ENCODE results near the gene MEGF11. TPM values are rescaled to one million over a fixed set of nuclear protein-coding genes. Genes with fewer than 3 reads are reported as not detected.

The MEGF11 gene
- total RNA-seq, 2 experiments from 2014 or later, result not detected

DNA sequence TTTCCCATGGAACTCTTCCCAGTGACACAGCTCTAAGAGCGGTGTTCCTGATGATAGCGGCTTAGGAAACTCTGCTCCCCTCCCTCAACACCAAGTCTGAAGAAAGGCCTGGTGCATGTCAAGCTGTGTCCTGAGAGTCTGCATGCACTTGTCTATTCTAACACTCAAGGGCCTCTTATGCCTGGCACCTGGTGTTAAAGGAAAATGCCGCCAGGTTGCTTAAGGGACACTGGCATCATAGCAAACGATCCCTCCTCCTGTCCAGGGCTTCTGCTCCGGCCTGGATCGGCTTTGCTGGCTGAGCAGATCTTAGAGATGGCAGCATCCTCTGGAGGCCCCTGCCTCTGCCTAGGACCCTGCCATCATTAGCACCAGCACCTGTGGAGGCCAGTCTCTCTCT, 121.7 kb downstream of the MEGF11 start:
- POLR2A ChIA-PET, result no interaction called here
- CTCF ChIA-PET, result no interaction called here

DNA sequence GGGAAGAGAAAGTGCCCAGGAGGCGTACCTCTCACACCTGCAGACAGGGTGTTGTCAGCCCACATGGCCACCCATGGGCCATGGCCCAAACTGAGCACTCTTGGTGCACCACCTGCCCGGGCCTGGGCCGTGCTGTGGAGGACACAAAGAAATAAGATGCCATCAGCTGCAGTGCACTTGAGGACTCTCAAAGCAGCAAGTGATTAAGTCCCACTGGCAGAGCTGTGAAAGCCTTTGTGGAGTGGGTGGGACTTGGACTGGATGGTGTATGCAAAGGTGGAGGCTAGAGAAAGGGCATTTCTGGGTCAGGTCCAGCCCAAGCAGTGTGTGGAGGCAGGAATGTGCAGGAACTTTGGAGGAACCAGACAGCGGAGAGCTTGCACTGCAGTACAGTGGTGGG, 122.3 kb downstream of the MEGF11 start:
- ChIA-PET CTCF (no interaction called here), POLR2A (no interaction called here)

DNA sequence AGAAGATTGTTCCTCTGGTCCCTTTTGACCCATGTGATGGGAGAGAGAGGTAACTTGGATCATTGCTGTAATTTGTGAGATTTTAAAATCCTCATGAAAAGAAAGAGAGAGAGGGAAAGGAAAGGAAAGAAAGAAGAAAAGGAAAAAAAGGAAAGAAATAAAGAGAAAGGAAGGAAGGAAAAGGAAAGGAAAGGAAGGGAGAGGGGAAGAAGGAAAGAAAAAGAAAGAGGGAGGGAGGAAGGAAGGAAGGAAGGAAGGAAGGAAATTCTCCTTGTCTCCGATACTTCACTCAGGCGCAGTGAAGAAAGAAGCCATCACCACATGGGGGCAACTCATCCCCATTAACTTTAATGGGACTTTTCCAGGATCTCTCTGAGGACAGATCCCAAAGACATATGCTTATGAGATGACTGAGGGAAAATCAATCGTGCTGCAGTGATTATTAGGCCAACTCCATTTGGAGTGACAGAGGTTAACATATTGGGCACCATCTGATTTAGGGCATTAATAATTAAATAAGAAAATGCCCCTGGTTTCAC, 123.0 kb downstream of the MEGF11 start:
- CTCF ChIA-PET, result no interaction called here
- POLR2A ChIA-PET, result no interaction called here

DNA sequence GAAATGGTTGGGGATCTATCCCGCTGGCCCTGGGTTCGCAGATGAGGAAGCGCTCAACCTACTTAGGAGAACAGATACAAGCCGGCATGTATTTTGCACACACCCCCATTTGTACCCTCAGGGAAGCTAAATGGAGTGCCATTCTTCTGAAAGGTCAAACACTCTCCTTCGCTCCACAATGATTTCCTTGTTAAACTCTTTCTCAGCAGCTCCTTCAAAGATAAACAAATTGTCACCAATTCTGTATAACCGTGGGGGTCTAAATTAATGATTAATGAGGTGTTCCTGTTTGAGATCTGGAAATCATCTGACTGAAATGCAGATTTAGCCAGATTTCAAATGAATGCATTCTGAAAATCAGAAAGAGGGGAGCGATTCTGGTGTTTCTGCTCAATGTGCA, 124.0 kb downstream of the MEGF11 start:
- ChIA-PET POLR2A (no interaction called here), CTCF (no interaction called here)

DNA sequence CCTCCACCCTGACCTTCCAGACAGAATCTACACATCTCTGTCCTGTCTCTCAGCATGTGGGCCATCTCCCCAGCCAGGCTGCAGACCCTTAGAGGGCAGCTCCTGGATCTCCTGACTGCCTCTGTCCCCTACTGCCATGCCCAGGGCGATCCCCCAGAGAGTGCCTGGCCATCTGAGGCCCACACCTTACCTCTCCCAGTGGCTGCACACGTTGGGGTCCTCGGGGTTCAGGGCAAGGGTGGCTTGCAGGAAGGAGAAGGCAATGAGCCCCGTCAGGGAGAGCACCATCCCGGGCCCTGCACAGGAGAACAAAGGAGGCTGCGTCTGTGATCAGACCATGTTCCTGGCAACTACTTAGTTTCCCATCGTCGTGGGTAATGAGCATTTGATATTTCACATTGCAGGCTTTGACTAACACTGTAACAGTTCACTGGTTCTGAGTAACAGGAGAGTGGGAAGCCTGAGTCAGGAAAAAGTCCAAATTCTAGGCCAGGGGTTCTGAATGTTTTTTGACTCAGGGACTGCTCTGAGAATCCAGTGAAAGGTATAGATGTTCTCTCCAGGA, 125.4 kb downstream of the MEGF11 start:
- ChIA-PET CTCF (no interaction called here), POLR2A (no interaction called here)

DNA sequence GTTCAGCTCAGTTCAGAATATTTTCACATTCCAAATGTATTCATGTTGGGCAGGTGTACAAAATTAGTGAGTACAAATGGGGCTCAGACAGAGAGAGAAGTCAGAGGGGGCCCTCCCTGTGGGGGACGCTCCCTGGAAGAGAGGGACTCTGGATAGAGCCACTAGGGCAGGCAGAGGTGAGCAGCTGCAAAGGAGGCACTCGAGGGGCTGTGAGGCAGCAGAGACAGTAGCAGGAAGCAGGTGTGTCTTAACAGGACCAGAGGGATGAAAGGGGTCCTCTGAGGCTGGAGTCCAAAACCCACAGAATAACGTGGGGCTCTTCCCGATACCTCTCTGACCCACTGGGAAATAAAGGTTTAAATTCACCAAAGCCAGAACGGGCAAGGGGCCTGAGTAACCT, 127.1 kb downstream of the MEGF11 start:
- CTCF ChIA-PET, result interaction anchor here (1.0 kb wide), 1 partner anchor 16 kb away, joined by 3 read pairs; no protein-coding TSS in a partner anchor
- POLR2A ChIA-PET, result no interaction called here

DNA sequence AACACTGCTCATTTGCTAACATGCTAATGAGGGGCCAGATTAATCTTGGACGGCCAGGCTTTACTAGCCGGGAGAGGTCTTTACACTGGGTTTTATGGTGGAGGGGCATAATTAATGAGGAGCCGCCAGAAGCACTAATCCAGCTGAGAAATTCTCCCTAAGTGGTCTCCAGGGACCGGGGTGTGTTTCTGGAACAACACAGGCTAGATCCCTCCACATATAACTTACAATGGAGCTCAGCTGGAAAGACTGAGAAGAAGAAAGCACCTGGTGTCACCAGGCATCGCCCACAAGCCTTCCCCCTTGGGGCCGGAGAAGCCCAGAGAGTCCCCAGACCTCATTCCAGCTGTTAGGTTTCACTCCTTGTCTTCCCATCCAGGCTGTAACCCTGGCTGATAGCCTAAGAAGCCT, 127.5 kb downstream of the MEGF11 start:
- POLR2A ChIA-PET, result no interaction called here
- CTCF ChIA-PET, result interaction anchor here (1.0 kb wide), 1 partner anchor 16 kb away, joined by 3 read pairs; no protein-coding TSS in a partner anchor

DNA sequence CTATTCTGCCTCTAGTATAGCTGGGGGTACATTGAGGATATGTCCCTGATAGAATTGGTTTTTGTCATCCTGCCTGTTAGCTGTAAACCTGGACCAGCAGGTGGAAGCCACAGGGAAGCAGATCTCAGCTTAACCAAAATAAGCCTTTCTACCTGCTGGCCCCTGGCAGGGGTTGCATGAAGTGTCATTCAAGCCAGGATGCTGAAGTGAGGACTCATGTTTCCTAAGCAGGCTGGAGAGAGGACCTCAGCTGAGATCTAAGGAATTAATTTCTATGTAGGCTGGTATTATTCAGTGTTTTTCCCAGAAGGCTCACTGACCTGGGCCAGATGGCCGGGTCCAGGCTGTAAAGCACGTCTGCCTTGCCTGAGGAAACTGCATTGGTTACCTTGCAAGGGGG, 128.9 kb downstream of the MEGF11 start:
- POLR2A ChIA-PET, result no interaction called here
- CTCF ChIA-PET, result interaction anchor here (0.6 to 1.2 kb wide), 2 partner anchors 27 to 80 kb away, joined by 3 to 5 read pairs; no protein-coding TSS in a partner anchor

DNA sequence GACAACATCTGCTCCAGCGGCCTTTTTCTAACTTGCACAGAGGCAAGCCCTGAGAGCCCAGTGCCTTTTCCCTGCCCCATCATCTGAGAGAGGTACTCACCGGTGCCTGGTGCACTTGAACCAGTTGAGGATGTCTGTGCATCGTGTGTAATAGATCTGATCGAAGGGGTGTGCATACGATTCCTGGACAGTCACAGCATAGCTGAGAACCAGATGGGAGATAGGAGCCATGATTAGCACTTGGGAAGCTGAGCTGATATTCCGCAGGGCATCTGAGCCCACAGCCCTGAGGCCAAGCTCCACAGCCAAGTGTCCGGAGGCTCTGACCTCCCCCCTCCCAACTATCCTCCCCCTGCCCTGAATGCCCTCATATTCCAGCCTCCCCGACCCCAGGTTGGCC, 129.8 kb downstream of the MEGF11 start:
- POLR2A ChIA-PET, result no interaction called here
- CTCF ChIA-PET, result interaction anchor here (1.2 kb wide), 1 partner anchor 28 kb away, joined by 3 read pairs; no protein-coding TSS in a partner anchor

DNA sequence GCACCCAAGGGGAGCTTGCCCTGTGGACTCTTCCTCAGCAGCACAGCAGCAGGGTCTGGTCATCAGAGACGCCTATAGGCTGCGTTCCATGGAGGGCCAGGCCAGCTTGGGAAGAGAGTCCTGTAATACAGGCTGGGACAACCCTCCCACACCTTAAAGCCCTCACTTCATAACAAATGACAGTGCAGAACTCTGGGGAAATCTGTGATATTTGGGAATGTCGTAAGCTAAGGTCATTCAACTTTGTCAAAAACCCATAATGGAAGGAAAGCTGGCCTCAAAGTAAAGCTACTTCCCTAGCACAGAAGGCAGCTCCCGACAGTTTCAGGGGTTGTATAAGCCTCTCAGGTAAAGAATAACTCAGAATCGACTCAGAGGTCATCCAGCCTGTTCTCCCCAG, 133.1 kb downstream of the MEGF11 start:
- ChIA-PET POLR2A (no interaction called here), CTCF (no interaction called here)

DNA sequence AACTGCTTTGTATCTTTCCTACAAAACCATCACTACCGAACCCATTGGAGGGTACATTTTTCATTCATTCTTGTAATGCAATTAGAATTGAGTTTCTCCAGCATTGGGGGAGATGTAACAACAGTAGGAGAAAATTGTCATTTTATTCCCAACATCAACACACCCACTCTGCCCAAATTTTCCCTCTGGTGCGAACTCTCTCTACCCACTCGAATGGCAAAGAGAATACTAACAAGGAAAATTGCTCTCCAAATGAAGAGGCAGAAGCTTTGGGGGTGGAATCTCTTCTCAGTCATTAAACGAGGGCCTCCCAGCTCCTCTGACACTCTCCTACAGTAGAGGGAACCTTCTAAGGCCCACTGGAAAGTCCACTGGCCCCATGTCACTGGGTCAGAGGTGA, 135.7 kb downstream of the MEGF11 start:
- POLR2A ChIA-PET, result no interaction called here
- CTCF ChIA-PET, result no interaction called here

DNA sequence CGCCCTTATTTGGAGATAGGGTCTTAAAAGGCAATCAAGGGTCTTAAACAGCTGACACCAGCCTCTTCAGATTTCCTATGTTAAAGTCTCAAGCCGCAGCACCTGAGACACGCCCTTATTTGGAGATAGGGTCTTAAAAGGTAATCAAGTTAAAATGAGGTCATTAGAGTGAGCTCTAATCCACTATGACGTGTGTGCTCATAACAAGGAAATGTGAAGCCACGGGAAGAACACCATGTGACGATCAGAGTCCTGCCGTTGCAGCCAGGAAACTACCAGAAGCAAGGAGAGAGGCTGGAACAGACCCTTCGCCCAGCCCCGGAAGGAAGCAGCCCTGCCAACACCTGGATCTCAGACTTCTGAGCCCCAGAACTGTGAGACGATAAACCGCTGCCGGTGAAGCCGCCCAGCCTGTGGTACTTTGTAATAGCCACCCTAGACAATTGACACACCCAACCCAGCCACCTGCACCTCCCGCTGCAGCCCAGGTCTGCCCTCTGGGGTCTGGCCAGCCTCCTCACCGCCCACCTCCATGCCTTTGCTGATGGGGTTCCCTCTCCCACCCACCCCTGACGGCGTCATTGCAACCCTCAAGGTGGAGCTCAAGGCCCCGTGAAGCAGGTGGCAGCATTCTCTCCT, 137.9 kb downstream of the MEGF11 start:
- POLR2A ChIA-PET, result no interaction called here
- CTCF ChIA-PET, result no interaction called here

DNA sequence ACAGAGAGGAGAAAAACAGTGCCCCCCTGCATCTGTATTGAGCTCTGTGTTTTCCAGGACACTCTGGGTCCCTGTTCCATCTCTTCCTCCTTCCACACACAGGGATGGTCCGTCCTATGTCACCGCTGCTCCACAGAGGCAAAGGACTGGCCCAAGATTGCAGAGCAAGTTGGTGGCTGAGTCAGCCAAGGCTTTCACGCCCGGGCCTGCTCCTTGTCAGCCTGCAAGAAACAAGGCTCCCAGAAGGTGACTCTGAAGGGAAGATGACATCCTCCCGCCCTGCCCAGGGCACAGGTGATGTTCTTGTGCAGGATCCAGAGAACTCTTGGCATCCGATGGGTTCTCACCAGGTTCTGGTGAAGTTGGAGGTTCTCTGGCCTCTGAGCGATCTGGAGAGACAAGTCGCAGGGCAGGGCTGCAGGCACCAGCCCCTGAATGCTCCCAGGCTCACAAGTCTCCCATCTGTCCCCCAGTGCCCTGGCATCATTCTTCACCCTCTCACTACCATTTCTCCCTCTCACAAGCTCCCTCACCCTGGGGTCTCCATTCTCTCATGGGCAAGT, 138.6 kb downstream of the MEGF11 start:
- CTCF ChIA-PET, result no interaction called here
- POLR2A ChIA-PET, result no interaction called here

DNA sequence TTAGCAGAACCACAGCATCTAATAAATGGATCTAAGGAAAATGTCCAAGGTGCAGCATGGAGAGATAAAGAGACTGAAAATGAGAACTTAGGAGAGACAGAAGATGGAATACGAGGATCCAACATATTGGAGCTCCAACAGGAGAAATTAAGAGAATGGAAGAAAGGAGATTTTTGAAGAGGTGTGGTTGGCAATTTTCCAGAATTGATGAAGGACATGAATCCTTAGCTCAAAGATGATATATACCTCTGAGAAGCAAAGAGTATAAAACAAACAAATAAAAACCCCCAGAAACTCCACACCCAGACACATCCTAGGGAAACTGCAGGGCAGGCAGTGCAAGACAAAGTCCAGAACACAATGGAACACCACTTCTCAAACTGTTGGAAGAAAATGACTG, 141.2 kb downstream of the MEGF11 start:
- POLR2A ChIA-PET, result no interaction called here
- CTCF ChIA-PET, result no interaction called here

DNA sequence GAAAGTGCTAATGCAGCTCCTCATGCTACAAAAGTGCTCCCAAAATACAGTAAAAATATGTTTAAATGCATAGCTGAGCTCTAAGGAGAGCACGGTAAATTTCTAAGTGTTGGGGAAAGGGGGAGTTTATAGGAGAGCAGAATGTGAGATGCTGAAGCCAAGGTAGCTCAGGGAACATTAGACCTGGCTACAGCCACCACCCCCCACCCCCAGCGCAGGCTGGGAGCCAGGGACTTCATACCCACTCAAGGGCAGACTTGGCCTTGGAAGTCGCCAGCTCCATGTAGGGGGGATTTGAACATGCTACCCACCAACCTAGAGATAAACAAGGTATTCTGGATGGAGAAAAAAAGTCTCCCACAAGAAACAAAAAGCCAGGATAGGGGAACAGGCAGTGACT, 142.2 kb downstream of the MEGF11 start:
- POLR2A ChIA-PET, result no interaction called here

DNA sequence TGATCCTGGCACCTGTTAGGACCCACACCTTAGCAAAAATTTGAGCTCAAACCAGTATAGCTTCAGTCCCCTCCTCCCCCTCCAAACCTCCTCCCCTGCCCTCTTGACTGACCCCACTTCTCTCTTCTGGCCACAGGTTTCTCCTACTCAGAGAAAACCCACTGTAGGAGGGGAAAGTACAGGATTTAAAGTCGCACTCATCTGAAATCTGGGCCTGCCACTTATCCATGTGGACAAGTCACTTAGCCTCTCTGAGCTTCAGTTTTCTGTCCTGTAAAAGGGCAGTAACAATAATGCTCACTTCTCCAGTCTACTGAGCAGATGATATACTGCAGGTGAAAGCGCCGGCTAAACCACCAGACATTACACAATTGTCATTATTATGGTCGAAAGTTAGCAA, 142.7 kb downstream of the MEGF11 start:
- POLR2A ChIA-PET, result no interaction called here
- CTCF ChIA-PET, result no interaction called here

More for the DNA sequence above, 142.2 kb downstream of the MEGF11 start:
- CTCF ChIA-PET, result no interaction called here

DNA sequence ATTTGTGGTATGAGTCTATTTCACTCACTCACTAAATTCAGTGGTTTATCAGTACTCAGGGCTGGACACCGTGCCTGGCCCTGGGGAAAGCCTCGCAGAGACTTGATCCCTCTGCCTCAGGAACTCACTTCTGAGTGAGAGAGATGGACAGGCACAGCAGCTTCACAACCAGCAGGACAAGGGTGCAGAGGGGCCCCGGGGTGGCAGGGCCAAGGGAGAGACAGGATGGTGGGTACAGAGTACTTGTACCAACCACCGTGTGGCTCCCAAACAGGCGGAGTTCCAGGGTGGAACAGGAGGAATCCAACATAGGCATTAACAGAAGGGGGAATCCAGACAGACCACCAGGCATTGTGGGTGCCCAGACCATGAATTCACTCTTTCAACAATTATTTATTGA, 143.7 kb downstream of the MEGF11 start:
- ChIA-PET POLR2A (no interaction called here), CTCF (interaction anchor here (0.8 kb wide), 1 partner anchor 16 kb away, joined by 3 read pairs; no protein-coding TSS in a partner anchor)

DNA sequence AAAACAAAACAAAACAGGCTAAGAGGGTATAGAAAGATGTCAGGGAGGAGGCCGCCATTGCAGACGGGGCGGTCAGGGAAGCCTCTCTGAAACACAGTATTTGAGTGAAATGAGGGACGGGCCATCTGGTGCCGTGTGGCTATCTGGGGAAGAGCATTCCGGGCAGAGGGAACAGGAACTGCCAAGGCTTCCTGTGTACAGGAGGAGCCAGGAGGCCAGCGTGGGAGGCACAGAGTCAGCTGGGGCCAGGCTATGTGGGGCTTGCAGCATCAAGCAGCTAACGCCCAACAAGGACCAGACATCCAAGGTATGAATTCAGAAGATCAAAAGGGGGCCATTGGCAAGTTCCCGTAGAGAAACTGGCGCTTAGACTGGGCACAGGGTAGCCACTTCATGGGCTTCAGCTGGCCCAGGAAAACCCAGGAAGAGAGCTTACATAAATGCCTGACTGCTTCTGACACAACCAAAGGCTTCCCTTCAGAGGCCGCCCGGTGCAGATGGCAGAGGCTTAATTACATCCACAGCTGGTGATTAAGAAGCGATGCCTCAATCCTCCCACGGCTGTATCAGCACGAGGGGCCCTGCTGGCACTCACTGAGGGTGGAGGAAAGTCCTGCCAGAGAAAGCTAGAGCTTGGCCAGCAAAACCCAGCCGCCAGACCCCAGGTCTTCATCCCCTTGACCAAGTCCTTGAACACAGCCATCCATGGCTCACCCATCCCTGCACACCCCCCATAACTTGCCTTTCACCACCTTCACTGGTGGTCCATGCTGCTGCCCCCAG, 144.9 kb downstream of the MEGF11 start:
- ChIA-PET POLR2A (no interaction called here), CTCF (no interaction called here)

DNA sequence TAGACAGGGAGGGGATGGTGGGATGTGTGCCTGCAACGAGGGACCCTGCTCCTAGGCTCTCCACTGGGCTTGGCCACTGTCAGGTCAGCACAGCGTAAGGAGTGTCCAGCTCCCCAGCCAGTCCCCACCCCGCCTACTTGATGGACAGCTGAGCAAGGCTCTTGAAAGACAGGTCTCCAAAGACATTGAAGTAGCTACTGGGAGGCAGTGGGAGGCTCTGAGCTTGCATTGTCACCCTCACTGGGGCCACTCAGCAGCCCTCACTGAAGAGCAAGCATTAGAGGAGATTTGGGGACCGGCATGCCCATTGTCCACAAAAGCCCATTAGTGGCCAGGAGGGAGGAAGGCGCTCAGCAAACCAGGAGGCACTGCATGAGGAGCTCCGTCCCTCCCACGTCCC, 146.5 kb downstream of the MEGF11 start:
- CTCF ChIA-PET, result no interaction called here

DNA sequence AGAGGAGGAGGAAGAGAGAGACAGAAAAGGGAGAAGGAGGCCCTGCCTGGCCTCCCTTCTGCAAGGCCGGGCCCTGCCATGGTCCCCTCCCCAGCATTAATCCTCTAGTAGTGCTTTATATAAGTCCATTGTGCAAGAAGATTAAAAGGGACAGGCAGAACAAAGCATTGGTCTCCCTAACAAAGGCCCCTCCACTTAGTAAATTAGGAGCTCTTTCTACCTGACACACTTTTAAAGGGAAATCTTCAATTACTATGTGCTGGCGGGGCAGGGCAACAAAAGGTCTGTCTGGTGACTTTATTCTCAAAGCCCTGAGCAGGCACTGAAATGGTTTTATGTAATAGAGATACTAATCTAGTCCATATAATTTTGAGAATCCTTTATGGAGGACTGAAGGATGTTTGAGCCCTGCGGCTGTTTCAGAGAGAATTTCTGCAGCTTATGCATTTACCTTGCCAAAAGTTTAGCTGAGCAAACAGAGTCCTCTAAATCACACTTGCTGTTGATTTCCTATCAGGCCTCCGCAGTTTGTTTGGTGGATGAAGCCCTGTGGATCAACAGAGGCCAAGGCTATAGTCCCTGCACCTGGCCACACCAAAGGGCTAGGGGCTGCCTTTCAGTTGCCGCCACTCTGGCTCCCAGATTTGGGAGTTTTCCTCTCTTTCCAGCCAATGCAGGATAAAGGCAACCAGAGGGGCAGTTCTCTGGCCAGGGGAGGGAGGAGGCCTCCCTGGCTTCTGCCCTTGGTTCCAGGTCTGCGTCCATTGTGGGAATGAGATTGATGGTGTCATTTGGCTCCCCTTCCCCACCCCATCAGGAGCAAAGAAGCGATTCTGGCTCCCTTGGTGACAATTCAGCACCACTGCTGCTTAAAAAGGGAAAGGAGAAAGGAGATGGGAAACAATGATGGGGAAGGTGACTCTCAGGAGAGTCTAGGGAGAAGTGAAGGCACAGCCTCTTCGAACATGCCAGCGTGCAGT, 148.0 kb downstream of the MEGF11 start:
- CTCF ChIA-PET, result no interaction called here
- POLR2A ChIA-PET, result no interaction called here

More for the DNA sequence above, 146.5 kb downstream of the MEGF11 start:
- POLR2A ChIA-PET, result no interaction called here
